Non-pigmented ciliary epithelial cell (primary cell): ENCODE results near the gene AGMO.

Experiments
- DNase-seq: peaks from one replicate; pipeline ENCODE4 v3.0.0-alpha.2; 2010; ENCODE audit warnings: low read depth

AGMO gene

GRCh38 chr7:15397159-15397550 is 164.7 kb downstream of the AGMO start:
- no peak for DNase-seq

- DNase-seq = no peak
Observed at GRCh38 chr7:15396210-15397158, 165.3 kb downstream of the AGMO start.

- no peak for DNase-seq
Observed at GRCh38 chr7:15389073-15389472, 172.7 kb downstream of the AGMO start.

GRCh38 chr7:15378494-15379145 is 183.2 kb downstream of the AGMO start:
- DNase-seq = no peak

- DNase-seq = no peak
Observed at GRCh38 chr7:15376600-15376999, 185.2 kb downstream of the AGMO start.

GRCh38 chr7:15370441-15370840 is 191.4 kb downstream of the AGMO start:
- DNase-seq = no peak

GRCh38 chr7:15368653-15369052 is 193.2 kb downstream of the AGMO start:
- DNase-seq = no peak

GRCh38 chr7:15367897-15368296 is 193.9 kb downstream of the AGMO start:
- DNase-seq = no peak

- no peak for DNase-seq
Observed at GRCh38 chr7:15358112-15358511, 203.7 kb downstream of the AGMO start.

- DNase-seq = no peak
Observed at GRCh38 chr7:15352421-15353206, 209.2 kb downstream of the AGMO start.

- no peak for DNase-seq
Observed at GRCh38 chr7:15345216-15345615, 216.6 kb downstream of the AGMO start.

- DNase-seq = no peak
Observed at GRCh38 chr7:15341817-15342216, 220.0 kb downstream of the AGMO start.

GRCh38 chr7:15336146-15336545 is 225.7 kb downstream of the AGMO start:
- DNase-seq = no peak

GRCh38 chr7:15335390-15335789 is 226.4 kb downstream of the AGMO start:
- no peak for DNase-seq

- no peak for DNase-seq
Observed at GRCh38 chr7:15334536-15335263, 227.1 kb downstream of the AGMO start.

GRCh38 chr7:15332956-15333355 is 228.9 kb downstream of the AGMO start:
- no peak for DNase-seq

- DNase-seq = no peak
Observed at GRCh38 chr7:15330943-15331342, 230.9 kb downstream of the AGMO start.

- no peak for DNase-seq
Observed at GRCh38 chr7:15327001-15327400, 234.8 kb downstream of the AGMO start.

GRCh38 chr7:15326044-15326644 is 235.7 kb downstream of the AGMO start:
- DNase-seq = peak; percentile 18

- no peak for DNase-seq
Observed at GRCh38 chr7:15323550-15323949, 238.3 kb downstream of the AGMO start.

- DNase-seq = no peak
Observed at GRCh38 chr7:15317215-15317614, 244.6 kb downstream of the AGMO start.
